HFFc6 (cell line): ENCODE measurements around the gene COLGALT1. TPM values are rescaled to one million over a fixed set of nuclear protein-coding genes. Genes with fewer than 3 reads are reported as not detected.

Experiments used
- DNase-seq: peaks from one replicate; pipeline ENCODE4 v3.0.0-alpha.2; 2018
- H3K27ac Mint-ChIP-seq: 2 replicates; pipeline ENCODE4 v1.8.0; 2020; ENCODE audit warnings: mild to moderate bottlenecking, mixed read lengths
- H3K27me3 Mint-ChIP-seq: 2 replicates; pipeline ENCODE4 v1.8.0; 2021; ENCODE audit warnings: mild to moderate bottlenecking, moderate library complexity, mixed read lengths; ENCODE audit not compliant: insufficient read depth
- H3K36me3 Mint-ChIP-seq: 2 replicates; pipeline ENCODE4 v1.8.0; 2021; ENCODE audit warnings: low read depth, mixed read lengths
- H3K4me1 Mint-ChIP-seq: 2 replicates; pipeline ENCODE4 v1.8.0; 2020; ENCODE audit warnings: low read depth, mixed read lengths
- H3K4me3 Mint-ChIP-seq: 2 replicates; pipeline ENCODE4 v1.8.0; 2020; ENCODE audit warnings: mild to moderate bottlenecking, moderate library complexity, mixed read lengths
- H3K9me3 Mint-ChIP-seq: 2 replicates; pipeline ENCODE4 v1.8.0; 2020; ENCODE audit warnings: mild to moderate bottlenecking, mixed read lengths
- CTCF ChIP-seq: fragments of 200-600 bp; sonication (generic); IDR thresholded peaks from 2 replicates; pipeline ENCODE4 v1.5.0; 2021; ENCODE audit warnings: antibody characterized with exemption, mild to moderate bottlenecking
- total RNA-seq, 6 experiments: library from RNA; stranded (reverse); fragmentation: NEBNext Ultra II Directional; extraction: Animal tissue kit (Norgen Biotek cat#: 25700); gene quantifications; 2 replicates in 1 of 6; 3 replicates in 5 of 6; pipeline ENCODE4 v1.2.3, GENCODE V29; 2021

The COLGALT1 gene
- total RNA-seq, 6 experiments from 2014 or later: 102 to 115 (median 106) TPM

DNA sequence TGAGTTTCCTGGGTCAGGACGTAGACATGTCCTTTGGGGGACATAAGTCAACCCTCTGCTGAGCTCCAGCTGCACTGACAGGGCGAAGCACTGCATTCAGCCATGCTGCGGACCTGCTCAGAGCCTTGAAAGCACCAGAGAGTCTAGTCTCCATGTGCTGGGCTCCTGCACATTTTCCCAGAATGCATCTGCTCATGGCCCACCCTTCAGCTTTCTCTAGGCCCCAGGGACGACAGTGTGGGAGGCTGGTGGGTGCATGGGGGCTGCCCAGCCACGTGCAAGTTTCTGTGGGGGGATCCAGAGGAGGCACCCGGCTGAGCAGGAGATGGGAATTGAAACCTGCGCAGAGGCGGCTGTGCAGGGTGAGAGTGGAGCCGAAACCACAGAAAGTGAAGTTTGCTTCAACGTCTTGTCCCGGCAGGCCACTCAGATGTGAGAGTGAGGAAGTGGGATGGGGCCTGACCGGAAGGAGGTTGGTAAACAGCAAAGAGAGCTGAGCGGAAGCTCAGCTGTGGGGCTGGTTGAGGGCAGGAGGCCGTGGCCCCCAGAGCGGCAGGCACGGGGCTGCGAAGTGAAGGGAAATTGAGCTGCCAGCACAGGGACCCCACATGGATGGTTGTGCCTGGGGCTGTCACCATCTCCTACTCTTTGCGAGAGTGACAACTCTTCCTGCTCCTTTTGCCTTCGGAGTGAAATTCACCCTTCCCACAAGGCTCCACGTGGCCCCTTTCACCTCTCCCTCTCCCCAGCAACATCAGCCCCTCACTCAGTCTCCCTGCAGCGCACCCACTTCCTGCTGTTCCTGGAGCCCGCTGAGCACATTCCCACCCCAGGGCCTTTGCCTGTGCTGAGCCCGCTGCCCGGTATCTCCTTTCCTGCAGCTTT is 32.2 kb upstream of the COLGALT1 start:
- Mint-ChIP-seq H3K9me3 (peaks cover 15% of the 10 kb centered on the region; the same call in 1 of the 2 replicates), H3K4me3 (no peak overlapping the region), H3K27me3 (no peaks in the 10 kb centered on the region; the same call in 1 of the 2 replicates), H3K36me3 (peaks cover 15% of the 10 kb centered on the region), H3K27ac (no peak overlapping the region), H3K4me1 (no peaks in the 10 kb centered on the region)
- DNase-seq: no peak
- no peak for TF ChIP-seq CTCF

DNA sequence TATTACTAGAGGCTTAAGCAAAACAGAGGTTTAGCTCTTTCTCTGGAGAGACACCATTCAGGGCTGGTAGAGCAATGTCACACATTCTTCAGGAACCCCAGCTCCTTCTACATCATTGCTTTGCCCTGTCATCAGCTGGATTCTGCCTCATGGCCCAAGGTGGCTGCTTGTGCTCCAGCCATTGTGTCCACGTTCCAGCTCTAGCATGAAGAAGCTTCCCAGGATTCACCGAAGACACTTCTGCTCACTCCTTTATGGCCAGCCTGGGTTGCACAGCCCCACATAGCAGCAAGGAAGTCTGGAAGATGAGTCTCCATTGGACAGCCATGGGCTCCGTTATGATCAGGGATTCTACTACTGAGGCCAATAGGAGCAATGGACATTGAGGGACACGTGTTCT is 30.8 kb upstream of the COLGALT1 start:
- DNase-seq: no peak

GRCh38 chr19:17525141-17525540 is 30.3 kb upstream of the COLGALT1 start:
- H3K27me3 Mint-ChIP-seq: no peaks in the 10 kb centered on the region; the same call in 1 of the 2 replicates
- no peak for TF ChIP-seq CTCF
- peaks cover 28% of the 10 kb centered on the region for H3K9me3 Mint-ChIP-seq
- H3K36me3 Mint-ChIP-seq: peaks cover 18% of the 10 kb centered on the region
- H3K4me1 Mint-ChIP-seq: no peaks in the 10 kb centered on the region
- no peak for DNase-seq
- H3K27ac Mint-ChIP-seq: no peak overlapping the region
- H3K4me3 Mint-ChIP-seq: no peak overlapping the region

More for the DNA sequence above, 30.8 kb upstream of the COLGALT1 start:
- no peak overlapping the region for H3K4me3 Mint-ChIP-seq
- H3K36me3 Mint-ChIP-seq: peaks cover 23% of the 10 kb centered on the region
- H3K27me3 Mint-ChIP-seq: no peaks in the 10 kb centered on the region; the same call in 1 of the 2 replicates
- TF ChIP-seq CTCF: no peak
- H3K27ac Mint-ChIP-seq: no peak overlapping the region
- peaks cover 28% of the 10 kb centered on the region for H3K9me3 Mint-ChIP-seq
- no peaks in the 10 kb centered on the region for H3K4me1 Mint-ChIP-seq

DNA sequence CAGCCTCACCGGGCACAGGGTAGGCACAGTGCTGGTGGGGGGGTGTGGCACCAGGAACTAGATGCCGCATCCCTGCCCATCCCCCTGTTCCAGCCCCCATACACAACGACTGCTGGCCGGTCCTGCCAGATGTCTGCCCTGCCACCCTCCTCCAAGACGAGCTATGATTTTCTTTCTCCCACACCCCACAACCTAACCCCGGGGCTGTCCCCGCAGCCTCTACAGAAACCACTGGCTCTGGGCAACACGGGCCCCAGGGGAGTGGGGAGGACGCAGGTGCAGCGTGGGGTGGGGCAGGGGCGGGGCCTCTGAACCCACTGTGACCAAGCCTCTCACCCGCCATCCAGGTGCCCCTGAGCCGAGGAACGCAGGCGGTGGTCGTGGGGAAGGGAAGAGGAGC is 28.5 kb upstream of the COLGALT1 start:
- H3K9me3 Mint-ChIP-seq: peaks cover 28% of the 10 kb centered on the region
- peaks cover 2% of the 10 kb centered on the region; the same call in 1 of the 2 replicates for H3K27me3 Mint-ChIP-seq
- H3K4me3 Mint-ChIP-seq: no peak overlapping the region
- H3K36me3 Mint-ChIP-seq: peaks cover 16% of the 10 kb centered on the region
- no peaks in the 10 kb centered on the region for H3K4me1 Mint-ChIP-seq
- no peak overlapping the region for H3K27ac Mint-ChIP-seq
- no peak for TF ChIP-seq CTCF
- no peak for DNase-seq

DNA sequence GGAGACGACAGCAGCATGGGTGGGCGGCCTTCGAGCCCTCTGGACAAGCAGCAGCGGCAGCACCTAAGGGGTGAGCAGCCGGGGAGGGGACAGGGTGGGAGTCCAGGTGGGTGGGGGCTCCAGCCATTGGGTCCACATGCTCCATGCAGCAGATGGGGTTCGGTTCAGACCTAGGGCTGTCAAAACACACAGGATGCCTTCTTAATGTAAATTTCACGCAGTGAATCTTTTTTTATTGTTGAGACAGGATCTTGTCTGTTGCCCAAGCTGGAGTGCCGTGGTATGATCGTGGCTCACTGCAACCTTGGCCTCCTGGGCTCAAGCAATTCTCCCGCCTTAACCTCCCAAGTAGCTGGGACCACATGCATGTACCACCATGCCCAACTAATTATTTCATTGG is 28.1 kb upstream of the COLGALT1 start:
- Mint-ChIP-seq H3K36me3 (peaks cover 15% of the 10 kb centered on the region), H3K27ac (no peak overlapping the region), H3K9me3 (peaks cover 28% of the 10 kb centered on the region), H3K27me3 (peaks cover 2% of the 10 kb centered on the region; the same call in 1 of the 2 replicates), H3K4me3 (no peak overlapping the region), H3K4me1 (no peaks in the 10 kb centered on the region)
- TF ChIP-seq CTCF: no peak
- no peak for DNase-seq
